ENCODE data around the gene KRT34. TPM values are rescaled to one million over a fixed set of nuclear protein-coding genes. Genes with fewer than 3 reads are reported as not detected.

KRT34 gene
- polyA plus RNA-seq, 1 of the 3 experiments (the other 2 are of a cell fraction), result 0.08 TPM

GRCh38 chr17:41335747-41336146 lies 46.4 kb downstream of the KRT34 start:
- no peak overlapping the region for H3K9ac ChIP-seq
- 69% methylated on average over 1 of the region's 1 CpG for WGBS (ENCODE audit: low lambda C conversion rate)

More at GRCh38 chr17:41335747-41336146, 46.4 kb downstream of the KRT34 start:
- no peaks in the 10 kb centered on the region for H3K9me3 ChIP-seq
- DNase-seq, result no peak
- H4K20me1 ChIP-seq (ENCODE audit: insufficient read depth), result no peaks in the 10 kb centered on the region
- H3K4me3 ChIP-seq (ENCODE audit: low read depth in 2 of 2, low read length in 1 of 2), result no peak overlapping the region
- no peaks in the 10 kb centered on the region for H3K79me2 ChIP-seq (ENCODE audit: insufficient read depth)
- no peaks in the 10 kb centered on the region for H3K36me3 ChIP-seq (replicated peaks in 1 of 2; ENCODE audit: control insufficient read depth in 1 of 2, insufficient read depth in 2 of 2, low read length in 1 of 2)
- H3K27me3 ChIP-seq (ENCODE audit: insufficient read depth), result no peaks in the 10 kb centered on the region
- no peaks in the 10 kb centered on the region for H3K4me1 ChIP-seq (ENCODE audit: control insufficient read depth in 1 of 2, insufficient read depth in 2 of 2, low read depth in 1 of 2, low read length in 1 of 2)
- no peak for TF ChIP-seq CTCF (IDR thresholded peaks at IDR 0.05)
- no peak for TF ChIP-seq EZH2phosphoT487 (IDR thresholded peaks at IDR 0.05; ENCODE audit: borderline replicate concordance, low read depth)
- TF ChIP-seq, protein P1, sequence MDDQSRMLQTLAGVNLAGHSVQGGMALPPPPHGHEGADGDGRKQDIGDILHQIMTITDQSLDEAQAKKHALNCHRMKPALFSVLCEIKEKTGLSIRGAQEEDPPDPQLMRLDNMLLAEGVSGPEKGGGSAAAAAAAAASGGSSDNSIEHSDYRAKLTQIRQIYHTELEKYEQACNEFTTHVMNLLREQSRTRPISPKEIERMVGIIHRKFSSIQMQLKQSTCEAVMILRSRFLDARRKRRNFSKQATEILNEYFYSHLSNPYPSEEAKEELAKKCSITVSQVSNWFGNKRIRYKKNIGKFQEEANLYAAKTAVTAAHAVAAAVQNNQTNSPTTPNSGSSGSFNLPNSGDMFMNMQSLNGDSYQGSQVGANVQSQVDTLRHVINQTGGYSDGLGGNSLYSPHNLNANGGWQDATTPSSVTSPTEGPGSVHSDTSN (IDR thresholded peaks at IDR 0.05), result no peak
- no peak for TF ChIP-seq RCOR1 (IDR thresholded peaks at IDR 0.05; ENCODE audit: low read length)
- TF ChIP-seq SIN3A (IDR thresholded peaks at IDR 0.05; ENCODE audit: borderline replicate concordance, low read depth, low read length), result no peak
- no peak for TF ChIP-seq FOSL2 (IDR thresholded peaks at IDR 0.05; ENCODE audit: borderline replicate concordance, low read depth)
- TF ChIP-seq FOXM1 (IDR thresholded peaks at IDR 0.05; ENCODE audit: low read depth), result no peak
- no peak for TF ChIP-seq ZBTB33 (IDR thresholded peaks at IDR 0.05; ENCODE audit: borderline replicate concordance, low read depth)
- no peak overlapping the region for H3K27ac ChIP-seq (ENCODE audit: low read depth in 2 of 2, low read length in 1 of 2)
- H3F3A ChIP-seq (replicated peaks; ENCODE audit: insufficient read depth), result no peaks in the 10 kb centered on the region
- H3K4me2 ChIP-seq, result no peak overlapping the region
- no peak overlapping the region for H2AFZ ChIP-seq (ENCODE audit: low read depth)
- POLR2A ChIA-PET, result no interaction called here
- no peaks in the 10 kb centered on the region for H3K9me2 ChIP-seq
- CTCF ChIA-PET, result no interaction called here
